Right lobe of liver (tissue), 4 donors: Measurements from ENCODE around the gene FAXDC2.

Experiments
- POLR2A ChIP-seq: fragments of 450-650 bp; IDR thresholded peaks from one replicate; pipeline ENCODE4 v1.6.1; 2017; ENCODE audit warnings: antibody characterized with exemption, mild to moderate bottlenecking
- TF ChIP-seq, protein P1 (sequence below), 4 donors: fragments of 200-600 bp in 3 of 4; fragments of 450-650 bp in 1 of 4; IDR thresholded peaks; one replicate each; pipeline versions ENCODE4 v1.5.1 to v1.8.0; 2016 to 2022; ENCODE audit warnings: antibody characterized with exemption in 4 of 4, mild to moderate bottlenecking in 2 of 4
- donor health status: DM: no; HTN: no; CAD: no.
- donor health status: DM: no; HTN: no; CAD: no.
- donor health status: DM: no; HTN: yes; CAD: no.

DNA sequence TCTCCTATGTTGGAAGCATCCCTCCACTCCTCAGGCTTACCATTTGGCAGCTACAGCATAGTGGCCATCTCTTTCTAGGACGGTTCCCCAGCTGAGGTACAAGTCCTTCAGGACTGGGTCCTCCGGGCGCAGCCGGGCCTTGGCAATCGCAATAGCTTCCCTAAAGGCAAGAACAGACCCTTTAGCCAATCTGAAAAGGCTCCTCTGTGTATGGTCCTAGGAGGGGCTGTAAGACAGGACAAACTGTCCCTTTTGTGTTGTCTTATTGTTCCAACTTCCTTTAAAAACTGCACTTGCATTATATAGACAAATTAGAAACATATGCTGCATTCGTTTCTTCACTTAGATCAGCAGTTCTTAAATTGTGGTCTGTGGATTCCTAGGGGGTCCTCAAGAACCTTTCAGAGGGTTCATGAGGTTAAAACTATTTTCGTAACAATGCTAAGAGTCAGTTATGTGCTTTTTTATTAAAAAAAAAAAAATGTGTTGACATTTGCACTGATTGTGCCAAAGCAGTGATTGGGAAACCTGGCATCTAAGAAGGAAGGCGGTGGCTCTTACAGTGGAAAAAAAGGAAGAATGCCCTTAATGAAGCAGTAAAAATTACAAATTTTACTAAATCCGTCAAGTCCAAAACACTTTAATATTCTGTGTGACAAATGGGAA lies 48.9 kb upstream of the FAXDC2 start:
- TF ChIP-seq POLR2A, result no peak
- TF ChIP-seq, protein P1, sequence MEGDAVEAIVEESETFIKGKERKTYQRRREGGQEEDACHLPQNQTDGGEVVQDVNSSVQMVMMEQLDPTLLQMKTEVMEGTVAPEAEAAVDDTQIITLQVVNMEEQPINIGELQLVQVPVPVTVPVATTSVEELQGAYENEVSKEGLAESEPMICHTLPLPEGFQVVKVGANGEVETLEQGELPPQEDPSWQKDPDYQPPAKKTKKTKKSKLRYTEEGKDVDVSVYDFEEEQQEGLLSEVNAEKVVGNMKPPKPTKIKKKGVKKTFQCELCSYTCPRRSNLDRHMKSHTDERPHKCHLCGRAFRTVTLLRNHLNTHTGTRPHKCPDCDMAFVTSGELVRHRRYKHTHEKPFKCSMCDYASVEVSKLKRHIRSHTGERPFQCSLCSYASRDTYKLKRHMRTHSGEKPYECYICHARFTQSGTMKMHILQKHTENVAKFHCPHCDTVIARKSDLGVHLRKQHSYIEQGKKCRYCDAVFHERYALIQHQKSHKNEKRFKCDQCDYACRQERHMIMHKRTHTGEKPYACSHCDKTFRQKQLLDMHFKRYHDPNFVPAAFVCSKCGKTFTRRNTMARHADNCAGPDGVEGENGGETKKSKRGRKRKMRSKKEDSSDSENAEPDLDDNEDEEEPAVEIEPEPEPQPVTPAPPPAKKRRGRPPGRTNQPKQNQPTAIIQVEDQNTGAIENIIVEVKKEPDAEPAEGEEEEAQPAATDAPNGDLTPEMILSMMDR (IDR thresholded peaks at IDR 0.05), result no peak
